ENCODE data around the gene GNLY.

DNA sequence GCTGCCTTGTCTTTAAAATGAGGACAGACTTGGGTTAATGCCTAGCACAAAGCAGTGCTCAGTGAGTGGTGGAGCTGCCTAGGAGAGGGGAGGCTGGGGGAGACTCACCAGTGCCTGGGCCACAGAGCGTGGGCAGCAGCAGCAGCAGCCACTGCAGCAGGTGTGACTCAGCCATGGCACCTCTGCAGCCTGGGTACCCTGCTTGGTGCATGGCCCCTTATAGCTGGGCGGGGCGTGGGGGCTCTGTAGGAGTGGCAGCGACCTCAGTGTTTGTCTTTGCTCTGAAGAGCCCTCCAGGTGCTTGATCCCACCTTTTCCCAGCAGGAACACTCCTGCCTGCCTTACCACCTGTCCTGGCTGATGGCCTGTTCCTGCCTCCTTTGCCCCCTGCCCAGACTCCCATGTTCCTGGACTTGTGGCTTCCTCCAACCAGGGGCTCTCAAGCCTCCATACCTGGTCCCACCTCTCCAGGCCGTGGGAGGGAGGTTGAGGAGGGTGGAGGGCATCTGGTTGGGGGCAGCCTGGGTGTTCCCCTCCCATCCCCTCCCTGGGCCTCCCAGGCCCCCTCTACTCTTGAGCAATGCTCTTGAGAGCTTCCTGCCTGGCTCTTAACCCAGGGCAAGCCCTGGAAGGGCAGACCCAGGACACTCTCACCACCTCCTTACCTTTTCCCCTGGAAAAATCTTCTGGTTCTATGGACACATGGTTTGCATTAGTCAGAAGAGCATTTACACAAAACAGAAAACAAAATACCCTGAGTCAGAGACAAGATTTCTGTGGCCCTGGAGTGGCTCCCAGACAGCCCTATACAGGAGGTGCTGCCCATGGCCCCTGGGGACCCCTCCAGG is 25.9 kb upstream of the GNLY start, which contains the start of gene SFTPB:
- TF ChIP-seq, protein P1, sequence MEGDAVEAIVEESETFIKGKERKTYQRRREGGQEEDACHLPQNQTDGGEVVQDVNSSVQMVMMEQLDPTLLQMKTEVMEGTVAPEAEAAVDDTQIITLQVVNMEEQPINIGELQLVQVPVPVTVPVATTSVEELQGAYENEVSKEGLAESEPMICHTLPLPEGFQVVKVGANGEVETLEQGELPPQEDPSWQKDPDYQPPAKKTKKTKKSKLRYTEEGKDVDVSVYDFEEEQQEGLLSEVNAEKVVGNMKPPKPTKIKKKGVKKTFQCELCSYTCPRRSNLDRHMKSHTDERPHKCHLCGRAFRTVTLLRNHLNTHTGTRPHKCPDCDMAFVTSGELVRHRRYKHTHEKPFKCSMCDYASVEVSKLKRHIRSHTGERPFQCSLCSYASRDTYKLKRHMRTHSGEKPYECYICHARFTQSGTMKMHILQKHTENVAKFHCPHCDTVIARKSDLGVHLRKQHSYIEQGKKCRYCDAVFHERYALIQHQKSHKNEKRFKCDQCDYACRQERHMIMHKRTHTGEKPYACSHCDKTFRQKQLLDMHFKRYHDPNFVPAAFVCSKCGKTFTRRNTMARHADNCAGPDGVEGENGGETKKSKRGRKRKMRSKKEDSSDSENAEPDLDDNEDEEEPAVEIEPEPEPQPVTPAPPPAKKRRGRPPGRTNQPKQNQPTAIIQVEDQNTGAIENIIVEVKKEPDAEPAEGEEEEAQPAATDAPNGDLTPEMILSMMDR (IDR thresholded peaks at IDR 0.05): no peak
- TF ChIP-seq POLR2A (IDR thresholded peaks at IDR 0.05): no peak
